ENCODE results near the gene PLEKHH1.

The PLEKHH1 gene

DNA sequence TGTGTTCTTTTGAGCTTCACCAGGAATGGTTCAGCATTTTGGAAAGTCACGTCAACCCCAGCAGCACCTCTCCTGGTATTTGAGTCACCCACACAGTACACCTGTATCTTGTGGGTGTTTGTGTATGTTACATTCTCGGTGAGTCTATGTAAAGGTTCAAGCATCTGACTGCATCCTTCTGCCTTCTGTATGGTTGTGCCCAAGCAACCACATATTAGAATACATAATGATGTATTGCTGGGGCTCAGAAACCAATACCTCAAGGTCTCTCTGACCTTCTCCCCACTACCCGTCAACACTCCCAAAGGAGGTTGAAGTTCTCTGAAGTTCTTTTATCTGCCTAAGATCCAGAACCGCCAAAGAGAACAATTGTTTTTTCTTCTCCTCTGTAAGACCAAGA is 35.4 kb upstream of the PLEKHH1 start:
- no peak overlapping the region for H3K27ac ChIP-seq
- DNase-seq (ENCODE audit: low spot score) = no peak
- TF ChIP-seq, protein P1, sequence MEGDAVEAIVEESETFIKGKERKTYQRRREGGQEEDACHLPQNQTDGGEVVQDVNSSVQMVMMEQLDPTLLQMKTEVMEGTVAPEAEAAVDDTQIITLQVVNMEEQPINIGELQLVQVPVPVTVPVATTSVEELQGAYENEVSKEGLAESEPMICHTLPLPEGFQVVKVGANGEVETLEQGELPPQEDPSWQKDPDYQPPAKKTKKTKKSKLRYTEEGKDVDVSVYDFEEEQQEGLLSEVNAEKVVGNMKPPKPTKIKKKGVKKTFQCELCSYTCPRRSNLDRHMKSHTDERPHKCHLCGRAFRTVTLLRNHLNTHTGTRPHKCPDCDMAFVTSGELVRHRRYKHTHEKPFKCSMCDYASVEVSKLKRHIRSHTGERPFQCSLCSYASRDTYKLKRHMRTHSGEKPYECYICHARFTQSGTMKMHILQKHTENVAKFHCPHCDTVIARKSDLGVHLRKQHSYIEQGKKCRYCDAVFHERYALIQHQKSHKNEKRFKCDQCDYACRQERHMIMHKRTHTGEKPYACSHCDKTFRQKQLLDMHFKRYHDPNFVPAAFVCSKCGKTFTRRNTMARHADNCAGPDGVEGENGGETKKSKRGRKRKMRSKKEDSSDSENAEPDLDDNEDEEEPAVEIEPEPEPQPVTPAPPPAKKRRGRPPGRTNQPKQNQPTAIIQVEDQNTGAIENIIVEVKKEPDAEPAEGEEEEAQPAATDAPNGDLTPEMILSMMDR (IDR thresholded peaks at IDR 0.05) = no peak
- H3K4me3 ChIP-seq = no peak overlapping the region

DNA sequence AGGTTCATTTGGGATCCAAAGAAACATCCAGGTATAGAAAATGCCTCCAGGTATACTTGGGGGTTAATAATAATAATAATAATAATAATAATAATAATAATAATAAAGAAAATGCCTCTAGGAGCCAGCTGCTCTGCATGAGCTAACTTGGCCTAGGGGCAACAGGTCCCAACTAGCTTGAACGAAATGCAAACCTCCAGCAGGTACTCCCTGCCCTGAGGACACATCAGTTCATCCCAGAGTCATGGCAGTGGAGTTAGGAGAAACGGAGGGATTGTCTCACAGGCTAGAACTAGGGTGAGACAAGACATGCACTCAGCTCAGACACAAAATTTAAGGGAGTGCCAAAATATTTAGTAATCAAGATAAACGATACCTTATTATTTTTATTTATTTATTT is 32.1 kb upstream of the PLEKHH1 start:
- Histone ChIP-seq H3K4me3 (no peak overlapping the region), H3K27ac (no peak overlapping the region)
- no peak for DNase-seq (ENCODE audit: low spot score)
- TF ChIP-seq, protein P1 (IDR thresholded peaks at IDR 0.05) = no peak

DNA sequence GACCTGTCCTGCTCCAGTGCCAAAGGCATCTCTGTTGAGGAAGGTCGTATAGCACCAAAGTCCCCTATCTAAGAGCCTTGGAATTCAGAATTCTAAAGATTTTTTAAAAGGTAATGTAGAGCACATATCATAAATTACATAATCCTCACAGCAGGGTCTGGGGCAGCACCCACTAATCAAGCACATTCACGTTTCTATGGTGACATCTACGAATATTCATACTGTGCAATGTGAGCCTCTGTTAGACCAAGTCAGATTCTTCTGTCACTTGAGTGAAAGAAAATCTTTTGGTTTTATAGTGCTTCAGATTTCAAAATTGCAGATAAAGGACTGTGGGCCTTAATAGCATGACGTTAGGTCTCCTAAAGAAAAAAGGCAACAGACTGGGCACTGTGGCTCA is 31.4 kb upstream of the PLEKHH1 start:
- Histone ChIP-seq H3K27ac (no peak overlapping the region), H3K4me3 (no peak overlapping the region)
- no peak for DNase-seq (ENCODE audit: low spot score)
- TF ChIP-seq, protein P1 (IDR thresholded peaks at IDR 0.05) = no peak

DNA sequence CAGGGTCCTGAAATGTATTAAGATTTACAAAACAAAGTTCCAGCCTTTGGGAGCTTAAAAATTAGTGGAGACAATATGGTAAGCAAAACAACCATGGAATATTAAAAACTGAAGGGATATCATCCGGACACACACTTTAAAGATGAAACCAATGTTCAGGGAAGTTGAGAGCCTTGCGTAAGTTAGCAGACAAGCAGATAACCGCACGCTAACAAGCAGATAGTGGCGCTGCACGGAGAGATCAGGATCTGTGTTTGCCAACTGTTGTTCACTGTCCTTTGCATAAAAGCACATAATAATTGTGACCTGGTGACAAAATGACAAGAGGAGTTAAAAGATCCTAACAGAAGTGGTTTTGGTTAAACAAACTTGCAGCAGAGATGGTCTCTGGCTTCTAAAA is 30.2 kb upstream of the PLEKHH1 start:
- TF ChIP-seq, protein P1 (IDR thresholded peaks at IDR 0.05) = no peak
- Histone ChIP-seq H3K4me3 (no peak overlapping the region), H3K27ac (no peak overlapping the region)
- no peak for DNase-seq (ENCODE audit: low spot score)

DNA sequence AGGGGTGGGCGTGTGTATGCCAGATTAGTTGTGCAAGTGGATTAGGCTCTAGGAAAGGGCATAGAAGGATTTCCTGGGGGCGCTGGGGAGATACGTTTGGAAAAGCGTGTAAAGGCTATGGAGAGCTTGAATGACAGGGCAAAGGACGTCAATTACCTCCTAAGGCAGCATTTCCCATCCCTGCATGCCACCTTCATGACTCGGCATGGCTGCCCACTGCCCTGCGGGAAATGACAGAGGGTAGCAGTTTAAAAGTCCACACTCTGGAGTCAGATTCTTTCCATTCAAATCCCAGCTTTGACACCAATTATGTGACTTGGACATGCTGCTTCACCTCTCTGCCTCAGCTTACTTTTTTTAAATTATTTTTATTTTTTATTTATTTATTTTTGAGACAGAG is 29.8 kb upstream of the PLEKHH1 start:
- Histone ChIP-seq H3K27ac (no peak overlapping the region), H3K4me3 (no peak overlapping the region)
- TF ChIP-seq, protein P1 (IDR thresholded peaks at IDR 0.05) = no peak
- no peak for DNase-seq (ENCODE audit: low spot score)

DNA sequence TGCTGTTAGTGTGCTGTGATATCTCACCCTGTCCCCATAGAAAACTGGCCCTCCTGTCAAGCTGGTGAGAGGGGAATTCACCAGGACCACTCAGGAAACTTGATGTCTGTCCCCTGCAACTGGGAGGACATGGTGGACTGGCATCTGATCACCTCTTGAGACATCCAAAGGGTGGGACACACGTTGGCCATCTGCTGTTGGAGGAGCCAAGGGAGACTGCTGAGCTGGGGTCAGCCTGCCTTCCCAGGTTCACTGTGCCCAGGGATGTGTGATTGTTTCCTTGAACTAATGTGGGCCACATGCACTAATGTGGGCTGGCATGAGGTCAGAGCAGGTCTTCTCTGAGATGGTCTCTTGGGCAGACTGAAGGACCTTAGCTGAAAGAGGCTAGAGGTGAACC is 27.8 kb upstream of the PLEKHH1 start:
- Histone ChIP-seq H3K27ac (no peak overlapping the region), H3K4me3 (no peak overlapping the region)
- TF ChIP-seq, protein P1 (IDR thresholded peaks at IDR 0.05) = no peak
- DNase-seq (ENCODE audit: low spot score) = no peak

DNA sequence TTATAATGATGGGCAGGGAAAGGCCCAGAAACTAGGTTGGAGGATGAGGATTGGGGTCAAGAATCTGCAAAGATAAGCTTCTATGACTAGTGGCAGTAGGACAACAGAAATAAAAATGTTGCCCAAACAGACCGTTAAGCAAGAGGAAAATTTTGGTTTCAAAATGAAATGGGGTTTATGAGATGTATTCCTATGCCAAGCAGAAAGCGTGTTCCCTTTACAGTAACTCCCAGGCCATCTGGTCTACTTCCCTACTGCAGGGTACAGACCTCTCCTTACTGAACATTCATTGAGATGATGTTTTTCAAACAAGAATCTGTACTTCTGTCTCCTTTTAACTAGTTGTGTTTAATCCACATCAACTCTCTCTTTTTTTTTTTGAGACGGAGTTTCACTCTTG is 24.1 kb upstream of the PLEKHH1 start:
- DNase-seq (ENCODE audit: low spot score) = no peak
- Histone ChIP-seq H3K27ac (no peak overlapping the region), H3K4me3 (no peak overlapping the region)
- TF ChIP-seq, protein P1 (IDR thresholded peaks at IDR 0.05) = no peak

Measured in coronary artery (tissue), 2 donors.